ENCODE measurements around the gene FOXO3.

DNA sequence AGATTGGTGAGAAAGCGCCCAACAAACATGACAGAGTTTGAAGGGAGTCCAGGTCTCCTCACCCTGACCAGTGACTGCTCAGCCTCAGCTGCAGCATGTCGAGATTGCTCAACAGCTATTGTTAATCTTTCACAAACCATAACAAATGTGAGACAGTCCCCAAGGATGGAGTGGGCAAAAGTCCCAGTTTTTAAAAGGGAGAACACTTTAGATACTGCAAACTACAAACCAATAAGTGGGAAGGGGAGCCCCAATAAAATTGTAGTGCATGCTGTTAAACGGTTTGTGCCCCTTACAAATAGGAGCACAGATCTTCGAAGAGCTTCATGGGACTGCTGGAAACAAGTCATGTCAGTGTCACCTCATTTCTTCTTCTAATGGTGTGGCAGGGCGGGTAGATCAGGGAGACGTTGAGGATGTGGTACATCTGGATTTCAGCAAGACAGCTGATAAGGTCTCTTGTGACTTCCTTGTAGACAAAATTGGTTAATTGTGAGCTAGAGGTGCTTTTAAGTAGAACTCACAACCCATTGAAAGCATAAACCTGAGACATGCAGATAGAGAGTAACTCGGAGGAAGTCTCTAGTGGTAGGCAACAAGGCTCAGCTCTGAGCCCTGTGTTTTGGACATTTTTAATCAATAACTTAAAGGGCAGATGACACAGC is 153.5 kb downstream of the FOXO3 start:
- TF ChIP-seq EZH2 (IDR thresholded peaks at IDR 0.05; ENCODE audit: insufficient read depth, poor library complexity, severe bottlenecking) (no peak), EZH2phosphoT487 (IDR thresholded peaks at IDR 0.05; ENCODE audit: insufficient read depth, low read depth) (no peak)

Data from GM23248 (cell line).